GM19467 (cell line): Measurements from ENCODE around the gene ZAP70.

Experiments
- ATAC-seq: cut with Tn5 transposase; IDR thresholded peaks from one replicate; pipeline ENCODE4 v1.9.1; 2021; ENCODE audit warnings: mild to moderate bottlenecking, moderate library complexity; ENCODE audit not compliant: unreplicated experiment

The ZAP70 gene

DNA sequence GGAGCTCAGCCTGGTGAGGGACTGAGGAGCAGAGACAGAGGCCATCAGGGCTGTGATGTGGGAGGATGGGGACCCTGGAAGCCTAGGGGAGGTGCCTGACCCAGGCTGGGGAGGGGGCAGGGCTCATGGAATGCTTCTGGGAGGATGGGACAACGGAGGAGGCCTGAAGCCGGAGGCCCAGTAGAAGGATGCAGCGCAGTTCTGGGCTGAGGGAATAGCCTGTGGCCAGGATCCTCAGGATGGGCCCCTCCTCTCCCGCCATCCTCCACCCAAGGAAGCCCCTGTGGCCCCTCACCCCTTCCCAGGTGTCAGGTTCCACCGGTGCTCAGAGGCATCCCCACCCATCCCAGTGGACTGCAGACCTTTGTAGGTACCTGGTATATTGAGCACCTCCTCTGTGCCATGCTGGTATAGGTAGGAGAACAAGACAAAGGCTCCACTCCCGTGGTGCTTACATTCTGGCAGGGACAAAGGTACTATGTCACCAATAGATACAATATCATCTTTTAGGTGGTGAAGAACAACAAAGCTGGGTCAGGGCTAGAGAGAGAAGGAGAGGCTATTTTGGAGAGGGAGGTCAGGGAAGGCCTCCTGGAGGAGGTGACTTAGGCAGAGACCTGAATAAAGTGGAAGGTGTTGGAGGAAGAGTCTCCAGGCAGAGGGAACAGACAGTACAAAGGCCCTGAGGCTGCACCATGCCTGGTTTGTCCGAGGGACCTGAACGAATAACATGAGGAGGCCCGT is 2.7 kb downstream of the ZAP70 start:
- no peak for ATAC-seq

DNA sequence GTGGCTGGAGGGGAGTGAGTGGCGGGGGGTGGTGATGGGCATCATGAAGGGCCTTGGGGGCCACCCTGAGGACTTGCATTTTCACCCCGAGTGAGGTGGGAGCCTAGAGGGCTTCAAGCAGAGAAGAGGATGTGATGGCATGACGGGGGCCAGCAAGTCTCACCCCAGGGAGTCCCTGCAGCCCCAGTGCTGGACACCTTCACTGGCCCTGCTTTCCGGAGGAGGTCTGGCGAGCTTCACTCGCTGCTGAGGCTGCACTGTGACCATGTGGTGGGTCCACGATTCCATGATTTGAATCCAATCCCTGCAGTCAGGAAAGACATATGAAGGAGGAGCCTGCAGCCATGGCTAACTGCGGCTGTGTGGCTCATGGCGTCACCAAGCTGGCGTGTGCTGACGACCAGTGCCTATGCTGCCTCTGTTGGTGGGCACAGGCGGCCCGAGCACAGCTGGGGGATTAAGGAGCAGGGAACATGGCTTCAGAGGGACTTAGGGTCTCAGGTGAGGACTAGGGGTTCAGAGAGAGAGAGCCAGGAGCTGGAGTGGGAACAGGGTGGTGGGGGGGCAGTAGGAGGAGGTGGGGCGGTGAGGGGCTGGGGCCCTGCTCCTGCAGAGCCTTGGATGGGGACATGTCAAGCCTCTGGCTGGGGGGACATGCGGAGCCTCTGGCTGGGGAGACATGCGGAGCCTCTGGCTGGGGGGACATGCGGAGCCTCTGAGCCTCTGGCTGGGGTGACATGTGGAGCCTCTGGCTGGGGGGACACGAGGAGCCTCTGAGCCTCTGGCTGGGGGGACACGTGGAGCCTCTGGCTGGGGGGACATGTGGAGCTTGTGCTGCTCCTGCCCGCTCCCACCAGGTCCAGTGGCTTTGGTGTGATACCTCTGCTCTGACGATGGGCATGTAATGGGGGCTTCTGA is 3.6 kb downstream of the ZAP70 start:
- no peak for ATAC-seq

DNA sequence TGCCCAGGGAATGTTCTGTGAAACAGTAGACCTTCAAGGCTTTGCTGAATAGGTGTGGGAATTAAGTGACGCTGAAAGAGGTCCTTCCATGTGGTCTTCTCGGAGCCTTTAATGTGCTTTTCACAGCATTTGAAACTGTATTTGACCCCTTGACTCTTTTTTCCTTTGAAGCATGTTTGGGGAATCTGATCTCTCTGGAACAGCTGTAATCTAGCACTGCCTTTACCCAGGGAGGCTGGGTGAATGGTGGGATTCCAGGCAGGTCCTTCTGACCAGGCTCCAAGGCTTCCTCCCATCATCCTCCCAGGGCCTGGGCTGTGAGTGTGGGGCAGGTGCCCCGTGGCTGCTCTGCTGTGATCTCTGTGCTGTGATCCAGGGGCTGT is 4.2 kb downstream of the ZAP70 start:
- no peak for ATAC-seq

DNA sequence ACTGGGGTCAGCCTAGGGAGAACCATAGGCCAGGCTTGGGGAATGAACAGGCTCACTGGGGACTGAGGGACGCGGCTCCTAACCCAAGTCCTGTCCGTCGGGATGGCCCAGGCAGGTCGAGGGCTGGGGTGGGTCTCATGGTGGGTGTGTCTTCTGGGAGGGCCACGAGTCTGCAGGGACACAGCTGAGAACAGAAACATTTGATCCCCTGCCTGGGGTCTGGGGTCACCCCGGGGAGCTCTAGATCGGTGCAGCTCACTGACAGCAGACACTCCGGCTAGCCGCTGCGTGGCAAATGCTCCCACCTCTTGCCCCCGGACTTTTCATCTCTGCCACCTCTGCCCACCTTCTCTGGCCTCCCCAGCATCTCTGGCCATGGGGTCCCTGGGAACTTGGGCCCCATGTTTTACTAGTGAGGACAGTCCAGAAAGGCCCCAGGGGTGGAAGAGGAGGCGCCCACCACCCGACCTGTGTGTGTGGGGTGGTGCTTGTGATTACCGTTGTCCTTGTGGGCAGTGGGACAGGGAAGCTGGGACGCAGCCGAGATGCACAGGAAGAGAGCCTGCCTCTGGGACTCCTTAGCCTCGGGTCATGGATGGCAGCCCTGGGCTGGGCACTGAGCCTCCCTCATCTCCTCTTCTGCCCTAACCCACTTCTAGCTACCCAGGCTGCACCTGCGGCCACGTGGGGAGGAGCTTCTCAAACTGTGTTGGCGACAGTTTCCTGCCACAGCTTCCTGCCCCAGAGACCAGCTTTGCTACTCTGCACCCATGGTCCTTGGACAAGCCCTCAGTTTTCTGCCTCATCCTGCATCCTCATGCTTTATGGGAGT is 4.9 kb downstream of the ZAP70 start:
- ATAC-seq: no peak

DNA sequence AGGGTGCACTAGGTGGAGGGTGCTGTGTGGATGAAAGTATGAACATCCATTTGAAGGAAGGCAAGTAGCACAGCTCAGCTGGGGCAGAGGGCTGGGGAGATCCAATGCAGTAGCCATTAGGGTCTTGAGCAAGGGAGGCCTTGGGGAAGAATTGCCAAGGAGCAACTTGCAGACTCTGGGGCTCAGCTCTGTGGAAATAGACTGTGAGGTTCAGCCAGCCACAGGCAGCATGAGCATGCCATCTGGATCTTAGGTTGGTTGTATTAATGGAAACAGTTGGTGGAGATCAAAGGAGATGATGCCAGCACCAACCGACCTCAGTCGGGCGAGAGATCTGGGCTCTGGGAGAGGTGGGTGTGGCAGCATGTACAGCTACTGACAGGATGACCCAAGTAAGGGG is 5.6 kb downstream of the ZAP70 start:
- ATAC-seq: no peak

DNA sequence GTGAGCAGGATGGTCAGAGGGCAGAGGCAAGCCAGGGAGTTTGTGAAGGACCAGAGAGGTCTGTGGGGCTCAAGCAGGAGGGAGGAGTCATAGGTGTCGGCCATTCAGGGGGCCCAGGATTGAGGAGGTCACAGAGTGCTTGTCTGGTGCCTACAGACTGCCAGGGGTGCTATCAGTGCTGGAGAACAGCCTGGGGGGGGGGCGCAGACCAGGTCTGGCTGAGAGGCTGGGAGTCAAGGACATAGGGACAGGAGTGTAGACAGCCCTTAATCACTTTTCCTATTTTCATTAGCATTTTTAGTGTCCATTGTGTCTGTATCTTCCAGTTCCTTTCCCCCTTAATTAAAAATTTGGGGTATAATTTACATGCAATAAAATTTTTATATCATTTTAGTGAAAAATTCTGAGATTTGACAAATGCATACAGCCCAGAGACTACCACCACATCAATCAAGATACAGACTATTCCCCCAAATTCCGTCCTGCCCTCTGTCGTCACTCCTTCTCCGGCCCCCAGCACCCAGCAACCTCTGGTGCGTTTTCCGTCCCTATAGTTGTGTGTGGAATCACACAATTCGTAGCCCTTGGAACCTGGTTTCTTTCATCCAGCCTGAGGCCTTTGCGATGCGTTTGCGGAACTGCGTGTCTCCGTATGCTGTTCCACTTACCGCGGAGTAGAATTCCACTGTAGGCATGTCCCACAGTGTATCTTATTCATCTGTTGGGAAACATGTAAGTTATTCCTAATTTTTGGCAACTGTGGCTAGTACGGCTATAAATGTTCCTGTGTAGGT is 6.2 kb downstream of the ZAP70 start:
- ATAC-seq: no peak

DNA sequence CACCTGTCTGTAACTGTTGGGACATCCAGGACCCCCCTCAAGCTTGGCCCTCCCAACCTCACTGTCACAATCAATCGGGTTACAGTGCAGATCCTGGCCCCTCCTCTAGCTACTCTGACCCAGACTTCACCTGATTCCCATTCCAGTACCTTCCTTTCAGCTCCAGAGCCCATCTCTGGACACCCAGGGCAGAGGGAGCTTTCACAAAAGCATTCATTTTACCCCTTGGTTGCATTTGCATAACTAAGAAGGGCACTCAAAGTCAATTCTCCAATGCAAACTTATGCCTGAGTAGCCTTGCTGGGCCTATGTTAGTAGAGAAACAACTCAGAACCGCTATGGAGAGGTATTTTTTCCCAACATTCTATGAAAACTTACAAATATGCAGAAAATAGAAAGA is 7.4 kb downstream of the ZAP70 start:
- ATAC-seq: no peak

DNA sequence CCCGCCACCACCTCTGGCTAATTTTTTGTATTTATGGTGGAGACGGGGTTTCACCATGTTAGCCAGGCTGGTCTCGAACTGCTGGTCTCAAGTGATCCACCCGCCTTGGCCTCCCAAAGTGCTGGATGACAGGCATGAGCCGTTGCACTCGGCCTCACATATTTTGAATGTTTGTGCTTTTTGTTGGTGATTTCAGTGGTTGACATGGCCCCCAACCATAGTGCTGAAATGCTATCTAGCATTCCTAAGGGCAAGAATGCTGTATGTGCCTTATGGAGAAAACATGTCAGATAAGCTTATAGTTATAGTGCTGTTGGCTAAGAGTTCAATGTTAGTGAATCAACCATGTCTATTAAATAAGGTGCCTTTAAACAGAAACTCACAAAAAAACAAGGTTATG is 8.9 kb downstream of the ZAP70 start:
- ATAC-seq: no peak

DNA sequence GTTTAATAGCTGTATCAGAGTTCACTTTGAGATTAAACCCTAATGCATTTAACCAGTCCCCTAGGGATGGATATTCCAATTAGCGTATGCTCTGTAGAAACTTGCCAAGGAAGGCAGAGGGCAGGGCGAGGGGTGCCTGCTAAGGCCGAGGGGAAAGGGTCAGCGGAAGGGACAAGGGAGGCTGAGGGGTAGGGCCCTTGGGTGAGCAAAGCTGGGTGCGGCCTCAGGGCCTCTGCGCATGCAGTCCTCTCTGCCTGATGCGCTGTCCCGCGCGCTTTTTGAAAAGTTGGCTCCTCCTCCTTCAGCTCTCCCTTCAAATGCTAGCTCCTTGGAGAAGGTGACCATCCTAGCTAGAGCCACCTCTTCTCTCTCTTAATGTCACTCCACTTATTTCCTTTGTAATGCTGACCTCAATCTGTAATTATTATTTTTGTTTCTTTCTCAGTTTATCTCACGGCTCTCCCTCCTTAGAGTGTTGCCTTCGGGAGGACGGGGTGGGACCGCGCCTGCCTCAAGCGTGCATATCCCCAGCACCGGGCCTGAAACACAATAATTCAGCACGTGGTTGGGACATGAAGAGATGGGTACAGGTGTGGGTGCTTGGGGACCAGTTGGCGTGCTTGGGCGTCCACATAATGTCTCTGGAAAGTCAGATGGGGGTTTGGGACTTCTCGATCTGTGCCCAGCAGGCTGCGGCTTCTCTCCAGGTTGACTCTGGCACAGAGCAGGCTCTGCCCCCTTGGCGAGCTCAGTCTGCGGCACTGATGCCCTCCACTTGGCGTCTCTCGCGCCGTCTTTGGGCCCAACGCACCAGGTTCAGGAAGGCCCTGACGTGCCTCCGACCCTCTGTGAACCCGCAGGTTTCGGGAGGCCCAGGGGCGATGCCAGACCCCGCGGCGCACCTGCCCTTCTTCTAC is 10.0 kb downstream of the ZAP70 start:
- ATAC-seq: no peak

DNA sequence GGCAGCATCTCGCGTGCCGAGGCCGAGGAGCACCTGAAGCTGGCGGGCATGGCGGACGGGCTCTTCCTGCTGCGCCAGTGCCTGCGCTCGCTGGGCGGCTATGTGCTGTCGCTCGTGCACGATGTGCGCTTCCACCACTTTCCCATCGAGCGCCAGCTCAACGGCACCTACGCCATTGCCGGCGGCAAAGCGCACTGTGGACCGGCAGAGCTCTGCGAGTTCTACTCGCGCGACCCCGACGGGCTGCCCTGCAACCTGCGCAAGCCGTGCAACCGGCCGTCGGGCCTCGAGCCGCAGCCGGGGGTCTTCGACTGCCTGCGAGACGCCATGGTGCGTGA is 10.7 kb downstream of the ZAP70 start:
- no peak for ATAC-seq

DNA sequence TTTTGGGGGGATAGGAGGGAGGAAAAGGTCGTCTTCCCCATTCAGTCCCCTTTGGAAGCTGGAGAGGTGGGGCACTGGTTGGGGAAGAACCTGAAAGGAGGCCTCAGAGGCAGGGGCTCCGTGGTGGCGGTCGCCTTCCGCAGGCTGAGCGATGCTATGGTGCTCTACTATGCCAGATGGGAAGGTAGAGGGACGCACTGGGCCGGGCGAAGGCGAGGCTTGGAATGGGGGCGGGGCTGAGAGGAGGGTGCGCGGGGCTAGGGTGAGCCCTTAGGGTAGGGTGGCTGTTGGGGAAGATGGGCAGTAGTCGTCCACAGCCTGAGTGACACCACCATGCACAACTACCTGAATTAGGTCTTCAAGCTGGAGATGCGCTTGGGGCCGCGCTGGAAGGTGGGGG is 11.1 kb downstream of the ZAP70 start:
- ATAC-seq: no peak

DNA sequence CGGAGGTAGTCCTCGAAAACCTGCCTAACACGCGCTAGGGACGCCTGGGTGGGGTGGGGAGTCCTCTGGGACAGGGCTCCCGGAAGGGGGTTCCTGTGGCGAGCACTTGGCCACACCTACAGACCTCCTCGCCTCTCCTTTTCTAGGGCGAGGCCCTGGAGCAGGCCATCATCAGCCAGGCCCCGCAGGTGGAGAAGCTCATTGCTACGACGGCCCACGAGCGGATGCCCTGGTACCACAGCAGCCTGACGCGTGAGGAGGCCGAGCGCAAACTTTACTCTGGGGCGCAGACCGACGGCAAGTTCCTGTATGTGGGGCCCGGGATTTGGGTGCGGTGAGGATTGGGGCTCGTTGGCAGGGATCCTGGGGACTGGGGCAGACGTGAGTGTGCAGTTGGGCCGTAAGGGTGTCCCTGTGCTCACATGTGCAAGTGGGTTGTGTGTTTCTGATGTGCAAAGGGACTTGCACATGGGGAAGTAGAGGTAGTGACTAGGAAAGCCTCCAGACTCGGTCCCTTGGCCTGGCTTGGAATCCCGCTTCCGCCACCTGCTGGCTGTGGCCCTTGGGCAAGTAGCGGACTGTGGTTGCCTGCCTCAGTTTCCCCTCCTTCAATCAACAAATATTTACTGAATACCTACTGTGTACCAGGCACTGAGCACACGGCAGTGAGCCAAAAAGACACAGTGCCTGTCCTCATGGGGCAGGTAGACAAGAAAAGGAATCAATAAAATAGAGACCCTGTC is 11.7 kb downstream of the ZAP70 start:
- no peak for ATAC-seq

DNA sequence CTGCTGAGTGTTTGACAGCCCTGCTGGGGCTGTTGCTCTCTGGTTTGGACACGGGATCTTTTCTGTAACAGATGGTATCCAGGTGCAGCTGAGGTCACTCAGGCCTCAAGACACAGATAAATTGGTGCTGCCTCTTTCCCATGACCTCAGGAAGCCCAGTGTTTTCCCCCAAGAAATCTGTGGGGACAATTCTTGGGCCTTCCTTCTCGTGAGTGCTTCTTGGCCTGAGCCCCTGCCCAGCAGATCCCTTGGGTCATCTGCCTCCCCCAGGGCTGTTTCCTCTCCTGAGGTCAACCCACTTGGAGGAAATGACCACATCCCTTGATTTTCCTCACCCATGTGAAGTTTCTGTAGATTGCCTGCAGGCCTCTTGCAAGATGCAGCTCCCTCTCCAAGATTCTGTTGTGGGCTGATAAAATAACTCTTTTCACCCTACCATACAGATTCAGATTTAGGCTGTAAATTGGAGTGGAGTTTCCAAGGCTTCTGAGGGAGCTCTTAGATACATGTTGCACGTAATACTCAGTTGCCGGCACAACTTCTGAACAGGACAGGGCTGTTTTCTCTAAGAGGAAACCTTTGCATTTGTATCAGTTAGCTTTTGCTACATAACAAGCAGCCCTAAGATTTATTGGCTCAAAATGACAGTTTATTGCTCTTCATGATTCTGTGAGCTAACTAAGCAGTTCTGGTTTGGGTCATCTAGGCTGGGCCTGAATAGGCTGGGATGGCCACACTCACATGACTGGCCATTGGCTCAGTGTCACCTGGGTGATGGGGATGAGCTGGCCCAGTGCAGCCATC is 13.1 kb downstream of the ZAP70 start:
- no peak for ATAC-seq

DNA sequence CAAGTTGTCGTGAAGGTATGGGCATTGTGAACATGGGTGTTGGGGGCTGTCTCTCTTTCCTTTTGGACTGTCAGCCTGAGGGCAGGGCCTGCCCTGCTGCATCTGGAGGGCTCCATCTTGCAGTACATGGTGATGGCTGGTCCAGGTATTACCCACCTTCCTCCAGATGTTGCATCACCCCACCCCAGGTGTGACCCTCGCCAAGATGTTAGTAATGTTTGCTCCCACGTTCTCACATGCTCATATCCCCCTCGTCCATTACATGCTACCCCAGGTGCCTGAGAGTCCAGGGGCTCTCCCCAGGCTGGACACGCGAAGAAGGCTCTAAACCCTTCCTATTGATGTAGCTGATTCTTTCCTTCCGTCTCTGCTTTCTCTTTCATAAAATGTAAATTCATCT is 13.9 kb downstream of the ZAP70 start:
- no peak for ATAC-seq

DNA sequence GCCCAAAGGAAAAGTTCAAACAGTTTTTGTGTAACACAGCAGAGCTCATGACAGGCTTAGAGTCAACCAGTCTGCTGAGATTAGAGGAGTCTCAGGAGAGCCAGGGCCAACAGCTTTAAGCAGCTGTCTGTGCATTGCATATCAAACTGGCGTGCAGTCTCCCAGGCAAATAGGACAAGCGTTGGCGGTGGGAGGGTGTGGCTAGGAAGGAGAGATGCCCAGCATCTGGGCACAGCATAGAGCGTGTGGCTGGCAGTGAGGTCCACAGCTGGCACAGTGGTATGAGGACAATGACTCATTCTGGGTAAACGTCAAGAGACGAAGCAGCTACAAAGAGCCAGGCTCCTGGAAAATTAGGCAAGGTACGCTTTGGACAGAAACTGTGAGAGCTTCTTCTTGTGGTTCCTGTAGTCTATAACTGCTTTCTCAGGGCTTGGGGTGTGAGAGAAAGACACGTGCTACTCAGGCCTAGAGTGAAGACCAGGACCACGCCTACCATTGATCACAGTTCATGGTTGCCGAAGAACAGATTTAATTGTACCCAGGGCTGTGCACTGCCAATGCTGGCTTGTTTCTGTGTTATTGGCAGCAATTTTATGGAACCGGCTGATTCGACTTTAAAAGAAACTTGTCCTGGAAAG is 14.8 kb downstream of the ZAP70 start:
- no peak for ATAC-seq

DNA sequence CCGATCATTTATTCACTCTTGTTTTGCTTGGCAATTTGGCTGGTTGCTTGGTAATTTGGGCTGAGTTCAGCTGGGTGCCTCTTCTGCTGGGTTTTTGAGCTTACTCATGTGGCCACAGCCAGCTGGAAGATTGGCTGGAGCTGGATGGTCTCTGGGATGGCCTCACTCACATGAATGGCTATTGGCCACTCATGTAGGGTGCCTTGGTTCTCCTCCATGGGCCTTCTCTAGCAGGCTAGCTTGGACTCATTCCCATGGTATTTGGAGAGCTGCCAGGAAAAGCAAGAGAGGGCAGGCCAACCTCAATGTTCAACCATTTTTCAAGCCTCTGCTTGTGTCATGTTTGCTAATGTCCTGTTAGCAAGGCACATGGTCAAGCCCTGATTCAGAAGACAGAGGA is 16.9 kb downstream of the ZAP70 start:
- ATAC-seq: no peak

DNA sequence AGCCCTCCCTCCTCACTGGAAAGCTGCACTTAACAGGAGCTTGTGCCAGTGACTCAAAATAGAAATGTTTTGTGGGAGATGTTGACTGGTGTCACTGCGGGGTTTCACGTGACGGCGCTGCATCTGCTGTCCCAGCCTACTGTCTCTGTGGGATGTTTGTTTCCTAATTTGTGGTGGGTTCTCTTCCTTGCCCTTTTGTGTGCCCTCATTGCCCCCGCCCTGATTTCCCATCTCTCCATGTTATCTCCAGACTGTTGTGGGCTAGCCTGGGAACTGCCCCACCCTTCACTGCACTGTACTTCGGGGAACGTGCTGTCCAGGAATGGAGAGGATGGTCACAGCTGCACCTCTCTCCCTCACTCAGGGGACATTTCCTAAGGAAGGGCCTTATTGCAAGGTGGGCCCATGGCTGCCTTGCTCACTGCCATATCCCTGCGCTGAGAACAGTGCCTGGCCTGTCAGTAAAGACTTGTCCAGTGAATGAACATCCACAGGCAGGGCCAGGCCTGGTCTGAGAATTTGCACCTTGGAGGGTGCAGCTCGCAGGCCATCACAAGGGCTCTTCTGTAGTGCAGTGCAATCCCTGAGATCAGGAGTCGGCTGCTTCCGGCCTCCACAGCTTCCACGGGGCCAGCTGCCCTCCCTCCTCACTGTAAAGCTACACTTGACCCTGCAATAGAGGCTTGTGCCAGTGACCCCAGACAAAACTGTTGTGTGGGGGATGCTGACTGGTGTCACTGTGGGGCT is 18.1 kb downstream of the ZAP70 start:
- ATAC-seq: no peak
